SU-DHL-6 (cell line): ENCODE results near the gene CTNNAL1.

ENCODE experiments used
- H2AFZ ChIP-seq: fragments of 200-600 bp; sonication (generic); 2 replicates; pipeline ENCODE4 v1.6.1; 2014; ENCODE audit warnings: low read depth, mild to moderate bottlenecking, moderate library complexity, mixed read lengths, antibody characterized with exemption, low read length; ENCODE audit not compliant: severe bottlenecking
- H3F3A ChIP-seq: fragments of 200-600 bp; shearing (Covaris generic); 2 replicates; pipeline ENCODE4 v1.6.0; 2016; ENCODE audit warnings: antibody characterized with exemption, mild to moderate bottlenecking; ENCODE audit not compliant: insufficient read depth
- H3K27ac ChIP-seq: fragments of 200-600 bp; sonication (generic); 2 replicates; pipeline ENCODE4 v1.5.1; 2016; ENCODE audit warnings: low read depth, mild to moderate bottlenecking, low read length, moderate library complexity, mixed read lengths
- H3K27me3 ChIP-seq: fragments of 200-600 bp; sonication (generic), shearing (Covaris generic); 2 replicates; pipeline ENCODE4 v1.6.0; 2014; ENCODE audit warnings: mild to moderate bottlenecking, low read length
- H3K36me3 ChIP-seq: fragments of 200-600 bp; sonication (generic); 2 replicates; pipeline ENCODE4 v1.6.1; 2014; ENCODE audit warnings: mild to moderate bottlenecking, low read length, mixed read lengths
- H3K4me2 ChIP-seq: fragments of 300-600, 200-600 bp; shearing (Covaris generic), sonication (generic); 2 replicates; pipeline ENCODE4 v1.6.0; 2014; ENCODE audit warnings: low read length, low read depth, mild to moderate bottlenecking; ENCODE audit not compliant: poor library complexity, severe bottlenecking
- H3K4me3 ChIP-seq: fragments of 200-600 bp; sonication (generic); 2 replicates; pipeline ENCODE4 v1.5.1; 2014; ENCODE audit warnings: antibody characterized with exemption, low read length, mild to moderate bottlenecking, mixed read lengths; ENCODE audit not compliant: insufficient read depth, poor library complexity, severe bottlenecking
- H3K79me2 ChIP-seq: fragments of 200-600 bp; sonication (generic); 2 replicates; pipeline ENCODE4 v1.6.1; 2014; ENCODE audit warnings: mild to moderate bottlenecking, low read length, moderate library complexity; ENCODE audit not compliant: insufficient read depth
- H3K9ac ChIP-seq: fragments of 200-600 bp; sonication (generic); 2 replicates; pipeline ENCODE4 v1.7.0; 2014; ENCODE audit warnings: mild to moderate bottlenecking, low read length
- H3K9me2 ChIP-seq: fragments of 200-600 bp; sonication (generic); replicated peaks from 2 replicates; pipeline ENCODE4 v1.6.1; 2014; ENCODE audit warnings: low read length; ENCODE audit not compliant: insufficient read depth
- H3K9me3 ChIP-seq: fragments of 200-600 bp; sonication (generic); 2 replicates; pipeline ENCODE4 v1.6.1; 2014; ENCODE audit warnings: low read length, mixed read lengths; ENCODE audit not compliant: insufficient read depth
- H4K20me1 ChIP-seq: fragments of 200-600 bp; sonication (generic); 2 replicates; pipeline ENCODE4 v1.6.1; 2014; ENCODE audit warnings: low read depth, mild to moderate bottlenecking, antibody characterized with exemption, low read length, moderate library complexity, mixed read lengths
- CTCF ChIP-seq: fragments of 200-600 bp; sonication (generic); IDR thresholded peaks from one replicate; pipeline ENCODE4 v1.5.1; 2017; ENCODE audit warnings: antibody characterized with exemption, mild to moderate bottlenecking, low read length, moderate library complexity; ENCODE audit not compliant: insufficient read depth, poor library complexity, severe bottlenecking
- EZH2phosphoT487 ChIP-seq: fragments of 200-600 bp; sonication (generic), shearing (Covaris generic); conservative IDR thresholded peaks from 2 replicates; pipeline ENCODE4 v1.6.1; 2018; ENCODE audit warnings: mild to moderate bottlenecking, antibody characterized with exemption, low read length, moderate library complexity, mixed read lengths

Gene CTNNAL1

GRCh38 chr9:108951578-108951977 lies 61.7 kb downstream of the CTNNAL1 start:
- TF ChIP-seq EZH2phosphoT487 (no peak), CTCF (no peak)

GRCh38 chr9:108950168-108950567 lies 63.1 kb downstream of the CTNNAL1 start:
- Histone ChIP-seq H3K9me2 (no peaks in the 10 kb centered on the region), H3K9me3 (no peaks in the 10 kb centered on the region), H3K79me2 (no peaks in the 10 kb centered on the region), H4K20me1 (no peaks in the 10 kb centered on the region), H3F3A (0 out of 2 replicates have a peak, but pooled peaks cover 5% of the 10 kb centered on the region), H3K4me2 (no peak overlapping the region), H3K27me3 (no peaks in the 10 kb centered on the region), H2AFZ (no peak overlapping the region), H3K36me3 (no peaks in the 10 kb centered on the region; the same call in 1 of the 2 replicates), H3K4me3 (no peak overlapping the region), H3K9ac (no peak overlapping the region), H3K27ac (no peak overlapping the region)
- no peak for TF ChIP-seq CTCF
- TF ChIP-seq EZH2phosphoT487 = no peak

More at GRCh38 chr9:108951578-108951977, 61.7 kb downstream of the CTNNAL1 start:
- Histone ChIP-seq H3K9me3 (no peaks in the 10 kb centered on the region), H2AFZ (no peak overlapping the region), H3K4me2 (no peak overlapping the region), H3K9me2 (no peaks in the 10 kb centered on the region), H3K9ac (no peak overlapping the region), H3K4me3 (no peak overlapping the region), H3F3A (0 out of 2 replicates have a peak, but pooled peaks cover 5% of the 10 kb centered on the region), H3K79me2 (no peaks in the 10 kb centered on the region), H3K36me3 (no peaks in the 10 kb centered on the region; the same call in 1 of the 2 replicates), H4K20me1 (no peaks in the 10 kb centered on the region), H3K27me3 (no peaks in the 10 kb centered on the region), H3K27ac (no peak overlapping the region)

- TF ChIP-seq CTCF = no peak
- no peak for TF ChIP-seq EZH2phosphoT487
- Histone ChIP-seq H3K36me3 (peaks cover 4% of the 10 kb centered on the region; the same call in 1 of the 2 replicates), H2AFZ (no peak overlapping the region), H4K20me1 (no peaks in the 10 kb centered on the region), H3K4me2 (no peak overlapping the region), H3K9ac (no peak overlapping the region), H3F3A (no peaks in the 10 kb centered on the region), H3K79me2 (no peaks in the 10 kb centered on the region), H3K4me3 (no peak overlapping the region), H3K9me3 (no peaks in the 10 kb centered on the region), H3K27me3 (no peaks in the 10 kb centered on the region), H3K9me2 (no peaks in the 10 kb centered on the region), H3K27ac (no peak overlapping the region)
Measured at GRCh38 chr9:108939975-108940374, 73.3 kb downstream of the CTNNAL1 start.
